A375 (cell line): Measurements from ENCODE around the gene PSMD10. TPM values are rescaled to one million over a fixed set of nuclear protein-coding genes. Genes with fewer than 3 reads are reported as not detected.

Source experiments
- total RNA-seq: library from RNA; depleted of rRNA; stranded (reverse); fragments of >200 nt; shearing (Covaris generic); gene quantifications from 2 replicates; pipeline ENCODE4 v1.2.3, GENCODE V29; 2014; rRNA removed

PSMD10 gene, protein sequence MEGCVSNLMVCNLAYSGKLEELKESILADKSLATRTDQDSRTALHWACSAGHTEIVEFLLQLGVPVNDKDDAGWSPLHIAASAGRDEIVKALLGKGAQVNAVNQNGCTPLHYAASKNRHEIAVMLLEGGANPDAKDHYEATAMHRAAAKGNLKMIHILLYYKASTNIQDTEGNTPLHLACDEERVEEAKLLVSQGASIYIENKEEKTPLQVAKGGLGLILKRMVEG
- 42.6 and 51.9 TPM in 2 replicates for total RNA-seq

DNA sequence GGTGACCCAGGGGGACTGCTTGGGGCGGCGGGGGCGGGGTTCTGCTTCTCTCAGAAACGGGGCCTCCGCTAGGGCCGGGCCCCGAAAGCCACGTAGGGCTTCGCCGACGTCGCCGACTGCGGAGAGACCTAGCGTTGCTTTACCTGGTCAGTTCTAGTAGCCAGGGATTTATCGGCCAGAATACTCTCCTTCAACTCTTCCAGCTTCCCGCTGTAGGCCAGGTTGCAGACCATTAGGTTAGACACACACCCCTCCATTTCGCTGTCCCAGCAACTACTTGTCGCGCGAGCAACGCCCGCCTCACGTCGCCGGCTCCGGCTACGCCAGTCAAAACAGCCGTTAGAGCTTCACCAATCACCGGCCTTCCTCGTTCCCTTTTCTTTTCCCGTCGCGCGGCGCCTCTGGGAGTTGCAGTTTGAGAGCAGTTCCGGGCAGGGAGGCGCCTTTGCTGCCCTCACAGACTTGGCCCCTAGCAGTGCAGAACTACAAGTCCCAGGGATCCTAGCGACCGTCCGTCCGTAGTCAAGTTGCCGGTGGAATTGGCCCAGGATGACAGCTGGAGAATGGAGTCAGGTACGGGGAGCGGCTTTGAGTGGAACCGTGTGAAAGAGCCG is at the start of gene PSMD10, which contains the start of gene ATG4A:
Gene PSMD10, minus strand, starts transcription at position 279 of the 614 bp plus-strand sequence. Its CDS starts 22 bp downstream, at position 257.
Gene ATG4A, plus strand, starts transcription at position 515 of the 614 bp plus-strand sequence. Its CDS starts 49 bp downstream, at position 564.

DNA sequence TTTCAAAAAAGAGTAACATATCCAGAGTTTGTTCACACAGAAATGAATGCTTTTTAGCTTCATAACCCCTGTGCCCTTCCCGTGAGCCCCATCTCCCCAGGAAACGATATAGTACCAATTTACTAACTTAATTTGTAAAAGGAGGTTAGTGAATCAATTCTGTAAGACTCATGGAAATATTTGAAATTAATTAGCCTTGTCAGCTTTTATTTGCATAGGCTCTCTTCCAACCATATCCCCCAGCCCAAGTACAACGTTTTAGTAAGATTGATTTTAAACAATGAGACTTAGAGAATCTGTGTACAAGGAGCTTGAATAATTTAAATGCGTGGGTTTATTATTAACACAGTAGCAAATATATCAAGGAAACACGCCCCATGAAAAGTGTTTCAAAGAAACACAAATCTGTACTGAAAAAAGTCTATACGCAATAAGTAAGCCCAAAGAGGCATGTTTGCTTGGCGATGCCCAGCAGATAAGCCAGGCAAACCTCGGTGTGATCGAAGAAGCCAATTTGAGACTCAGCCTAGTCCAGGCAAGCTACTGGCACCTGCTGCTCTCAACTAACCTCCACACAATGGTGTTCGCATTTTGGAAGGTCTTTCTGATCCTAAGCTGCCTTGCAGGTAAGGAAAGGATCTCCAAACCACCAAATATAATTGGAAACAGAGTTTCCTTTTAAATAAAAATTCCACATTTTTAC is 46.6 kb downstream of the PSMD10 start, which contains the start of gene VSIG1:
Gene VSIG1, plus strand, starts transcription at position 512 of the 703 bp plus-strand sequence. Its CDS starts 66 bp downstream, at position 578.

Other genes starting within 250 kb of the PSMD10 start
- not detected in 2 replicates for gene TEX13B, start 109.2 kb downstream of the PSMD10 start, total RNA-seq
- gene VSIG1, start 46.5 kb downstream of the PSMD10 start, total RNA-seq = not detected in 2 replicates
- gene ATG4A, start 236 bp upstream of the PSMD10 start, total RNA-seq = 2.5 and 3.7 TPM in 2 replicates